ENCODE measurements around the gene SPATA31C2. TPM values are rescaled to one million over a fixed set of nuclear protein-coding genes. Genes with fewer than 3 reads are reported as not detected.

The SPATA31C2 gene
- total RNA-seq, 1 experiment from 2014 or later = 0.15 TPM

- no peak overlapping the region for H3K4ac ChIP-seq (ENCODE audit: low read depth, low read length)
- no peak overlapping the region for H2BK20ac ChIP-seq (ENCODE audit: low read depth, low read length, poor library complexity, severe bottlenecking)
- Mint-ChIP-seq H3K27me3 (ENCODE audit: low read depth) (peaks cover 2% of the 10 kb centered on the region; the same call in 1 of the 2 replicates), H3K9me3 (no peaks in the 10 kb centered on the region; a peak in 1 of 5 replicates), H3K27ac (no peak overlapping the region; a peak in 1 of 7 replicates), H3K36me3 (ENCODE audit: insufficient read depth in 1 of 3, low read depth in 3 of 3) (no peaks in the 10 kb centered on the region), H3K4me1 (peaks cover 3 to 6% of the 10 kb centered on the region in 2 experiments; a peak in 2 of 4 replicates), H3K4me3 (no peak overlapping the region)
- H3K9ac ChIP-seq (ENCODE audit: extremely low read depth, insufficient read length, low read length) = no peak overlapping the region
- H3T11ph ChIP-seq (ENCODE audit: low read length) = no peak overlapping the region
- no peak overlapping the region for H4K8ac ChIP-seq (replicated peaks; ENCODE audit: insufficient read length, low read depth, low read length)
- no peak for DNase-seq
- WGBS (ENCODE audit: extremely low coverage, insufficient read length, low lambda C conversion rate) = no CpG with 5 or more reads among the region's 5 CpGs
- no peaks in the 10 kb centered on the region for H3K79me1 ChIP-seq (ENCODE audit: insufficient read depth, low read depth, low read length, poor library complexity, severe bottlenecking)
- H3K79me2 ChIP-seq (ENCODE audit: insufficient read depth, low read length) = no peaks in the 10 kb centered on the region
- no peak overlapping the region for H2BK15ac ChIP-seq (ENCODE audit: low read depth, low read length)
- H2BK120ac ChIP-seq (ENCODE audit: low read depth, low read length, poor library complexity, severe bottlenecking) = no peak overlapping the region
- H3K23ac ChIP-seq (ENCODE audit: insufficient read length, low read depth, low read length) = no peak overlapping the region
- H2BK5ac ChIP-seq (ENCODE audit: insufficient read length, low read length) = no peak overlapping the region
- H3K56ac ChIP-seq (ENCODE audit: insufficient read length, low read depth, low read length) = no peak overlapping the region
- no peak overlapping the region for H2AFZ ChIP-seq (ENCODE audit: low read length)
- H2AK5ac ChIP-seq (ENCODE audit: insufficient read length, low read length) = no peak overlapping the region
- H2BK12ac ChIP-seq (ENCODE audit: insufficient read length, low read depth, low read length) = no peak overlapping the region
- H3K4me2 ChIP-seq (ENCODE audit: insufficient read depth, insufficient read length, low read length) = no peak overlapping the region
- TF ChIP-seq CTCF (conservative IDR thresholded peaks at IDR 0.05) = no peak
- H3K18ac ChIP-seq (ENCODE audit: insufficient read length, low read depth, low read length) = no peak overlapping the region
- H3K23me2 ChIP-seq (ENCODE audit: insufficient read length, low read depth, low read length, poor library complexity, severe bottlenecking) = no peaks in the 10 kb centered on the region
- no peak overlapping the region for H3K14ac ChIP-seq (ENCODE audit: insufficient read depth, low read length)
- no peak overlapping the region for H4K5ac ChIP-seq (ENCODE audit: insufficient read length, low read depth, low read length)
- no peaks in the 10 kb centered on the region for H3K27me3 ChIP-seq (ENCODE audit: insufficient read depth, low read length)
- no peaks in the 10 kb centered on the region for H3K4me1 ChIP-seq (ENCODE audit: insufficient read depth, low read length)
- H4K20me1 ChIP-seq (ENCODE audit: control insufficient read depth, insufficient read depth, insufficient read length) = no peaks in the 10 kb centered on the region
- no peak overlapping the region for H4K91ac ChIP-seq (ENCODE audit: insufficient read length, low read depth, low read length)
- H3K9me3 ChIP-seq (ENCODE audit: control insufficient read depth, low read depth, low read length) = no peaks in the 10 kb centered on the region
- no peak overlapping the region for H3K27ac ChIP-seq (ENCODE audit: insufficient read length, low read depth, low read length)
These were observed 53.7 kb downstream of the SPATA31C2 start for GRCh38 chr9:88084357-88085183.

Other genes with a start within 250 kb of the SPATA31C2 start
- gene SPATA31C1, start 220.5 kb downstream of the SPATA31C2 start, total RNA-seq (2021) = 0.15 TPM in 2 replicates
- 3.1 and 3.6 TPM in 2 replicates for gene CDK20, start 163.9 kb downstream of the SPATA31C2 start, total RNA-seq (2021)
- 136 and 139 TPM in 2 replicates for gene SPIN1, start 250.0 kb upstream of the SPATA31C2 start, total RNA-seq (2021)

Data from H9 (cell line).